Body of pancreas (tissue), 4 donors: ENCODE data around the gene GTF3C5.

Experiments used
- CTCF ChIP-seq, 7 experiments: fragments of 450-650 bp in 4 of 7; fragments of 200-600 bp in 3 of 7; sonication (generic) in 3 of 7; IDR thresholded peaks; one replicate each; pipeline ENCODE4 v1.5.1; 2016 to 2019; ENCODE audit warnings: antibody characterized with exemption in 7 of 7
- POLR2A ChIP-seq, 3 donors: fragments of 450-650 bp; IDR thresholded peaks; one replicate each; pipeline ENCODE4 v1.6.1; 2016; ENCODE audit warnings: antibody characterized with exemption in 3 of 3, mild to moderate bottlenecking in 2 of 3

GRCh38 chr9:133043449-133044035 lies 12.7 kb downstream of the GTF3C5 start:
- TF ChIP-seq POLR2A (IDR thresholded peaks at IDR 0.05) (no peak), CTCF (IDR thresholded peaks at IDR 0.05) (no peak)
